Endometrial microvascular endothelial cells (primary cell): ENCODE measurements around the gene SGPL1. TPM values are rescaled to one million over a fixed set of nuclear protein-coding genes. Genes with fewer than 3 reads are reported as not detected.

Experiments used
- in situ Hi-C: cut with HindIII; loops from 2 replicates; pipeline ENCODE4 v1.10.0; 2017; ENCODE audit warnings: low sequenced_read_pairs, low pct_unique_long_range_greater_than_20kb; ENCODE audit errors: inconsistent ontology term
- total RNA-seq: library from RNA; depleted of rRNA; stranded (reverse); fragments of >200 nt; gene quantifications from one replicate; pipeline ENCODE4 v1.2.3, GENCODE V29; 2015; ENCODE audit errors: inconsistent ontology term

Gene SGPL1
- total RNA-seq, 1 donor from 2014 or later: 16.9 TPM

DNA sequence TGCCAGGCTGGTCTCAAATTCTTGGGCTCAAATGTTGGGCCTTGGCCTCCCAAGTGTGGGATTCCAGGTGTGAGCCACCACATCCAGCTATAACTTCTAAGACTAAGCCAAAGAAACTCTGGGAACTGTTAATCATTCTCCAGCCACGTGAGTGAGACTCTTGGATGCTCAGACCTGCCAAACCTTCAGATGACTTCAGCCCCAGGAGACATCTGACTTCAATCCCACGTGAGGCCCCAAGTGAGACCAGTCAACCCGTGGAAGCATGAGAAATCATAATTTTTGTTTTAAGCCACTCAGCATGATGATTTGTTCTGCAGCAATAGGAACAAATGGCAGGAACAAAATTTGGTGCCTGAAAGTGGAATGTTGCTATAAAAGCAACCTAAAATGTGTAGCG lies 76.9 kb downstream of the SGPL1 start:
- in situ Hi-C loops: no loop called here

GRCh38 chr10:70893227-70894006 lies 77.7 kb downstream of the SGPL1 start:
- in situ Hi-C loops: no loop called here

- in situ Hi-C loops: no loop called here
These were observed 78.7 kb downstream of the SGPL1 start for GRCh38 chr10:70894416-70894815.

DNA sequence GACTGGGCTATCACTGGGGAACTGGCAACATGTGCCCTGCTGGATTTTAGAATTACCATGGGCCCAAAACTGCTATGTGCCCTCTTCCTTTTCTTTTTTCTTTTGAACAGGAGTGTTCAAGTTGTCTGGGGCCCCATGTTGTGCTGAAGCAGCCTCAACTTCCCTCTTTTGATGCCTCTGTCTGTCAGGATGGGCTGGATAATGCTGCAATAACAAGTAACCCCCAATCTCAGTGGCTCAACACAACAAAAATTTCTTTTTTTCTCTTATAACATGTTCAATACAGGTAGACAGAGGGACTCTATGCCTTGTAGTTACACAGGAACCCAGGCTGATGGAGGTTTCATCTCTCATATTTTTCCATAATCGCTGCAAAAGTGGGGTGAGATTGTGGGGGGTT lies 80.8 kb downstream of the SGPL1 start:
- in situ Hi-C loops: no loop called here

DNA sequence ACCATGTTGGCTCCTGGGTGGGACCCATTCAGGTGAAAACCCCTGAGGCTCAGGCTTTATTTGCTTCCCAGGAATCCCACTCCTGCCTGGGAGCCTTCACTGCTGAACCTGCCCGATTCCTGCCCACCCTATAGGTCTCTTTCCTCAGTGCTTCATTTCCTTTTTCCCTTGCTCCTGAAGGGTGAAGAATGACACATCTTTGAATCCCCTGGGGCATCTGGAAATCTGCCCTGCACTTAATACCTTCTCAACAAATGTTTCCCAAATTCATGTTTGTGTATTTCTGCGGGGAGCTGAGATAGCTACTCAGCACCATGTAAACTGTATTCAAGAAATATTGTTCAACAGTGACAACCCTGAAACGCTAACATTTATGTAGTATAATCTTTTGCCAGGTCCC lies 82.9 kb downstream of the SGPL1 start:
- in situ Hi-C loops: no loop called here

- in situ Hi-C loops: no loop called here
These were observed 83.3 kb downstream of the SGPL1 start for GRCh38 chr10:70899096-70899495.

DNA sequence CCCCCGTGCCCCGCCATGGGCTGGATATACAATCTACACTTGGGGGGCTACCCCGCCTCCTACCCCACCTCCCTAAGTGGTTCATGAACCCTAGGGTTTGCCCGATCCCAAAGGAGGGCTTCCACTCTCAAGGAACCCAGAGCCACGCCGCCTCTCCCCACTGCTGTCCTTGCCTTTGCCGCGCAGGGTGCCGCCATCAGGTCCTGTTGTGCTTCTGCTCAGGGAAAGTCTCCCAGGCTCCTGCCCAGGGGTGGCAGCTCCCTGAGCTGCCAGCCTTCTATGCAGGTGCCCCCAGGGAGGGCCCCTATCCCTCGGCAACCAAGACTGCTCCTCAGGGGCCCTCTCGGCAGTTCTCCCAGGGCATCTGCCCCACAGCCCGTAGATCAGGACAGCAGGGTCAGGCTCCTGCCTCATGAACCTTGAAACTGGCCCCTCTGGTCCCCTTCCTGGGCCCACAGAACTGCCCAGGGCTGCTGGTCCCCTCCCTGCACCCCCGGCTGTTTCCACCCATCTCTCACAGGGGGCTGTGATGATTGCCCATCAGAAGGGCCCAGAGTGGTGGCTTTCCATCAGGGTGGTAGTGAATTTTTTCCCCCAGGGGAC lies 85.6 kb downstream of the SGPL1 start:
- in situ Hi-C loops: no loop called here

GRCh38 chr10:70902661-70903261 lies 87.0 kb downstream of the SGPL1 start:
- in situ Hi-C loops: no loop called here

DNA sequence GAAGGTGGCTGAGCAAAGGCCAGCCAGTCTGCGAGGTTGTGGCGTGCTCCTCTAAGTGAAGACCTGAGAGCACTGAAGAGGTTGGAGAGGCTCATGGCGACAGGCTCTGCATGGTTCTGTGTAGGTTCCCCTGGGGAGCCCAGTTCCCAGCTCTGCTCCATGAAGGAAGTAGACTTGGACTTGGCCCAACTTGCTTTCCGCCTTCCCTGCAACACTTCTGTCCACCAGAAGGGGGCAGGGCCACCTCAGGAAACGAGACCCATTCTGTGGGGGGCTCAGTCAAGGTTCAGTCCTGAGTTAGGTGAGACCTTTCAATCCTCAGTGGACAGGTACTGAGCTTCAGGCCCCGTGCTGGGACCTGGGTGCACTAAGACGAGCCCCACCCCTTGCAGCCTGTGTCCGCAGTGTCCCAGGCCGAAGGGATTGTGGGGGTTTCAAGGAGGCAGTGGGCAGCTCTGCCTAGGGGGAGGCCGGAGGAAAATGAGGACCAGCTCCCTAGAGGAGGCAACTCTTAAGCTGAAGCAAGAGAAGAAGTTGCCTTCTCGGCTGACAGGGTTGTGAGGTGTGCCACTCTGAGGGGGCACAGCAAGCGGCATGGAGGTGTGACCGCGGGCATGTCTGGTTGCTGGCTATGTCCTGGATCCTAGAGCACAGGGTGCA lies 87.6 kb downstream of the SGPL1 start:
- in situ Hi-C loops: no loop called here

GRCh38 chr10:70905071-70906021 lies 89.6 kb downstream of the SGPL1 start:
- in situ Hi-C loops: no loop called here

DNA sequence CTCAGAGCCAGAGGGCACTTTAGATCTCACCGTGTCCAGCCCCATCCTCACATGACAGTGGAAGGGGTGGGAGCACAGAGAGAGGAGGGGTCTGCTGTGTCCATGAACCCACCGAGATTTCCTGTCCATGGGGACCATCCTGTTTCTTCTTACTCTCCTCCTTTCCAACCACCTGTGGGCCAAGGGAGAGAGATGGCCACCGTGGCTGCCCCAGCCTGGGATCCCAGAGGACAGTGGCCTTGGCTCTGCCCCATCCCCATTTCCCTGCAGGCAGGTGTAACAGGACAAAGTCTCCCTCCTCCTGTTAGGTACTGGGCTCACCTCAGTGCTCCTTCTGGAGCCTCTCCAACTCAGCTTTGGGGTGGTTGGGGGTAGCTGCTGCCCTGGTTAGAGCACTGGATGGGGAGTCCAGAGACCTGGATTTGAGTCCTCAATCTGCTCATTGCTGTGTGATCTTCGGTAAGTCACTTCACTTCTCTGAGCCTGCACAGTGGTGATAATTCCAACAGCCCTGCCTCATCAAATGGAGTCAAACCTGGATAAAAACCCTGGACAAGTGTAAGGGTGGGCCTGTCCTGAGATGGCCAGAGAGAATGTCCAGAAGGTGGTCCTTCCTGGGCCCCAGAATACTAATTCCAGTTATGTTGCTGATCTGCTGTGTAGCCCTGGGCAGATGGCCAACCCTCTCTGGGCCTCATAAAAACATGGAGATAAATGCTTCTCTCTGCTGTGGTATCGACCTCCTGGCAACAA lies 90.5 kb downstream of the SGPL1 start:
- in situ Hi-C loops: no loop called here

DNA sequence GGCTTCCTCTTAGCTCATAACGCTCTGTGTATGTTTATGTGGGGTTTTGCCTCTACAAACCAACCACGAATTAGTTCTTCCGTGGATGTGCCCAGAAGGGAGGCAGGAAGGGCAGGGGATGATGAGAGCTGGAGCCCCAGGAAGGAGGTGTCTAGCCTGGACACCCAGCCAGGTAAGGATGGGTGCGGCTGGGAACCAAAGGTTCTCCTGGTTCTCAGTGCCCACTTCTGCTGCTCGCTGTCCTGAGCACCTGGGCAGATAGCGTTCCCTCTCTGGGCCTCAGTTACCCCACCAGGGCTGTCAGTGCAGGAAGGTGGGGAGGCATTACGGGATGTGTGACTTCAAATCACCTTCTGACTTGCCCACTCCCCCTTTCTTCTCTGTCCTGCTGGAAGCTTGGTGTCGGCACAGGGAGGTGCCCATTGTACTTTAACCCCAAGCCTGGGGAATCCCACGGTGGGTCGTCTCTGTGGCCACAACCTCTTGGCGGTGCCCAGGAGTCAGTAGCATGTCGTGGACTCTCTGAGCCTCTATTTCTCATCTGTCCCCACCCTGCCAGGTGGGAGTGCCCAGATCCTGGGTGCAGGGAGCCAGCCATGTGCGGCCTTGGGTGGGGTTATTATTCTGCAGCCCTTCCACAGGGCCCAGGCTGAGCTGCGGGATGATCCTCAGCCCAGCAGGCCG lies 91.3 kb downstream of the SGPL1 start:
- in situ Hi-C loops: no loop called here

GRCh38 chr10:70907637-70908405 lies 92.1 kb downstream of the SGPL1 start:
- in situ Hi-C loops: no loop called here

DNA sequence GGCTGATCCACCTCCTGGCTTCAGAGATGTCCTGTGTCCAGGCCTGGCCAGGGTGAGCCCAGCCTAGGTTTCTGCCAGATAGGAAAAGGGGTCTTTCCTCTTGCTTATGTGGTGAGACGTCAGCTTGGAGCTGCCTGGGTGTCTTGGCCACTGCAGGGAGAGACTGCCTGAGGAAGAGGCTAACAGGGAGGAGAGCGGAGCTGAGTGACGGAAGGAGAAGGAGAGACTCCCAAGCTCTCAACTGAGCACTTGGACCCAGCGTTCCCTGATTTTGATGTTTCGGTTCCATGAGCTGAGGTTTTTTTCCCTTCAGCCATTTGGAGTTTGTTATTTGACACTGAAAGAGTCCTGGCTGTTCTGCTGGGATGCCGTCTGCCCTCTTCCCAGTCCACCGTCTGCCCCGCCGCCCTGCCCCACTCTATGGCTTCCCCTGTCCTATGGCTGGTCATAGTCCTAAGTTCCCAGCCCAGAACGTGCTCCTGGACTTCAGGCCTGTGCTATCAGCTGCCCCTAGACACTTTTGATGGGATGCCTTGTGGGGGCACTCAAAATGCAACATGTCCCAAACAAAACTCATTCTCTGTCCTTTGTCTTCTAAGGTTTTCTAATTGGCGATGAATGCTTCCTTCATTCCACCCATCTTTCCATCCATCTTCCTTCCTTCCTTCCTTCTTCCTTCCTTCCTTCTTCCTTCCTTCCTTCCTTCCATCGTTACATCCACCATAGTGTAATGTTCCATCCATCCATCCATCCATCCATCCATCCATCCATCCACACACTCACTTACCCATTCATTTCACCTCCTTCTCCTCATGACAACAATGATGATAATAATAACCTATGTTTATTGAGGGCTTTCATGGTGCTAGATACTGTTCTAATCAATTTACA lies 92.9 kb downstream of the SGPL1 start:
- in situ Hi-C loops: no loop called here

- in situ Hi-C loops: no loop called here
These were observed 93.7 kb downstream of the SGPL1 start for GRCh38 chr10:70909326-70909935.
